HepG2 (cell line): Measurements from ENCODE around the gene GPR101. TPM values are rescaled to one million over a fixed set of nuclear protein-coding genes. Genes with fewer than 3 reads are reported as not detected.

Experiments used
- ATAC-seq: fragments of 200-7000 bp; cut with Tn5 transposase; 3 replicates; pipeline ENCODE4 v1.9.1; 2020; ENCODE audit warnings: mild to moderate bottlenecking, moderate library complexity
- BruUV-seq: library from RNA; stranded (reverse); fragments of 400-500 nt; replicated peaks from 2 replicates; lab custom pipeline; 2021; lab: Mats Ljungman, UMichigan
- CTCF ChIA-PET: fragments of 300-600 bp; formaldehyde crosslinking; extraction: SDS; loops from one replicate; lab custom pipeline; 2021; ENCODE audit warnings: low total read pairs, inconsistent platforms, low intra/inter-chr PET ratio; lab: Yijun Ruan, JAX
- POLR2A ChIA-PET: fragments of 350-600 bp; sonication (Branson Sonifier 250); formaldehyde crosslinking; loops from one replicate; lab custom pipeline; 2020; ENCODE audit warnings: antibody characterized with exemption, inconsistent platforms; lab: Yijun Ruan, JAX
- DNase-seq: peaks from one replicate; pipeline ENCODE4 v3.0.0-alpha.2; 2015; ENCODE audit warnings: low spot score
- FAIRE-seq: peaks from 3 replicates; lab custom pipeline; 2011; peaks lifted over from hg19 to GRCh38; lab: Jason Lieb, UNC
- H2AFZ ChIP-seq: one replicate; pipeline ENCODE4 v1.6.1; 2011; ENCODE audit warnings: low read length, inconsistent platforms
- H3K27ac ChIP-seq: fragments of 300-600 bp; 3 replicates; pipeline ENCODE4 v1.8.0; 2011; ENCODE audit warnings: mixed run types, mild to moderate bottlenecking, mixed read lengths, low read length, inconsistent platforms; ENCODE audit not compliant: insufficient read depth; ENCODE audit errors: extremely low read length
- H3K27me3 ChIP-seq, 2 experiments: fragments of 200-600 bp in 1 of 2; 2 replicates in 1 of 2; 3 replicates in 1 of 2; pipeline versions ENCODE4 v1.6.0 to v1.8.0; 2011; ENCODE audit warnings: low read length in 2 of 2, mild to moderate bottlenecking in 2 of 2, moderate library complexity in 2 of 2, inconsistent platforms in 1 of 2; ENCODE audit not compliant: insufficient read depth in 2 of 2, control insufficient read depth in 1 of 2
- H3K36me3 ChIP-seq, 2 experiments: fragments of 200-600 bp in 1 of 2; replicated peaks in 1 of 2; 2 replicates in 1 of 2; 3 replicates in 1 of 2; pipeline versions ENCODE4 v1.5.1 to v1.8.0; 2011; ENCODE audit warnings: low read length in 2 of 2, inconsistent platforms in 1 of 2; ENCODE audit not compliant: insufficient read depth in 2 of 2, control insufficient read depth in 1 of 2
- H3K4me1 ChIP-seq: 2 replicates; pipeline ENCODE4 v1.5.1; 2012; ENCODE audit warnings: low read length, inconsistent platforms; ENCODE audit not compliant: insufficient read depth
- H3K4me2 ChIP-seq: 2 replicates; pipeline ENCODE4 v1.6.0; 2011; ENCODE audit warnings: low read depth, low read length, inconsistent platforms
- H3K4me3 ChIP-seq, 3 experiments: fragments of 200-600 bp in 1 of 3; sonication (generic), shearing (Covaris generic) in 1 of 3; replicated peaks in 1 of 3; 2 replicates each; pipeline ENCODE4 v1.5.1; 2011 to 2016; ENCODE audit warnings: low read length in 3 of 3, inconsistent platforms in 2 of 3, low read depth in 2 of 3, mild to moderate bottlenecking in 2 of 3, control low read depth in 1 of 3, mixed read lengths in 1 of 3; ENCODE audit not compliant: insufficient read depth in 1 of 3
- H3K79me2 ChIP-seq: one replicate; pipeline ENCODE4 v1.6.1; 2011; ENCODE audit warnings: low read length, inconsistent platforms; ENCODE audit not compliant: insufficient read depth
- H3K9ac ChIP-seq: 2 replicates; pipeline ENCODE4 v1.6.0; 2011; ENCODE audit warnings: mild to moderate bottlenecking, low read depth, low read length, inconsistent platforms; ENCODE audit not compliant: insufficient read depth
- H3K9me3 ChIP-seq: 2 replicates; pipeline ENCODE4 v1.5.1; 2012; ENCODE audit warnings: mild to moderate bottlenecking, low read length
- H4K20me1 ChIP-seq: 2 replicates; pipeline ENCODE4 v1.6.0; 2011; ENCODE audit warnings: inconsistent platforms, mild to moderate bottlenecking, low read length, moderate library complexity; ENCODE audit not compliant: insufficient read depth
- HNRNPK ChIP-seq: fragments of 200-400 bp; formaldehyde crosslinking; IDR thresholded peaks from 2 replicates; pipeline ENCODE4 v1.6.1; 2018; ENCODE audit warnings: low read length, low read depth, moderate library complexity, mild to moderate bottlenecking; ENCODE audit not compliant: poor library complexity, severe bottlenecking
- HOXA3 ChIP-seq: sonication (generic); formaldehyde crosslinking; IDR thresholded peaks from 2 replicates; pipeline ENCODE4 v1.5.0; 2020; ENCODE audit warnings: missing genetic modification reagents
- POLR2AphosphoS2 ChIP-seq: IDR thresholded peaks from 2 replicates; pipeline ENCODE4 v1.6.1; 2011; ENCODE audit warnings: low read depth, low read length, improper control_type of control experiment
- SETDB1 ChIP-seq: sonication (generic); formaldehyde crosslinking; IDR thresholded peaks from 2 replicates; pipeline ENCODE4 v1.5.1; 2020; ENCODE audit warnings: missing genetic modification reagents, mild to moderate bottlenecking, borderline replicate concordance
- ZNF407 ChIP-seq: sonication (generic); formaldehyde crosslinking; IDR thresholded peaks from one replicate; pipeline ENCODE4 v1.5.1; 2020; ENCODE audit warnings: mild to moderate bottlenecking, missing genetic modification reagents; ENCODE audit errors: not compliant biosample characterization
- WGBS: methylation state at CpG from one replicate; pipeline ENCODE4 v1.1.6; 2017; ENCODE audit warnings: low lambda C conversion rate; 5-methylcytosine and 5-hydroxymethylcytosine counted together
- in situ Hi-C: cut with HindIII; loops from 2 replicates; pipeline ENCODE4 v1.10.0; 2017; ENCODE audit warnings: low pct_unique_long_range_greater_than_20kb; ENCODE audit not compliant: extremely low pct_ligation_motif_present
- intact Hi-C: fragments of 100-400 bp; cut with micrococcal nuclease; formaldehyde crosslinking; loops from one replicate; pipeline ENCODE4 v1.10.0; 2022; ENCODE audit not compliant: unreplicated experiment
- polyA plus RNA-seq, 8 experiments: library from polyadenylated mRNA; depleted of rRNA in 3 of 8; stranded (reverse) in 7 of 8; unstranded in 1 of 8; fragments of >200 nt; fragmentation: Illumina TruSeq in 4 of 8; extraction: Trizol in 4 of 8; gene quantifications; 2 replicates each; pipeline versions ENCODE4 v1.2.1 to v1.2.3, GENCODE V29; 2011 to 2016; ENCODE audit warnings: low read depth in 4 of 8, missing spikeins in 1 of 8, mixed read lengths in 1 of 8; ENCODE audit not compliant: insufficient read depth in 1 of 8
- total RNA-seq, 5 experiments: library from RNA; depleted of rRNA; stranded (reverse); fragments of >200 nt; fragmentation: Illumina TruSeq; extraction: Trizol; gene quantifications; 2 replicates each; pipeline ENCODE4 v1.2.3, GENCODE V29; 2016; ENCODE audit warnings: low read depth in 1 of 5

The GPR101 gene
- total and polyA plus RNA-seq, 2 of the 13 experiments (the other 11 are each of a cell fraction or from before 2014, with no cell fraction given) = not detected

GRCh38 chrX:136999024-136999423, 34.8 kb downstream of the GPR101 start:
- ATAC-seq = no peak
- FAIRE-seq = no peak
- Histone ChIP-seq H3K36me3 (no peaks in the 10 kb centered on the region), H3K9me3 (no peaks in the 10 kb centered on the region), H3K27me3 (no peaks in the 10 kb centered on the region), H3K79me2 (no peaks in the 10 kb centered on the region), H3K4me1 (no peaks in the 10 kb centered on the region), H3K9ac (no peak overlapping the region), H4K20me1 (no peaks in the 10 kb centered on the region), H3K27ac (no peak overlapping the region), H3K4me3 (no peak overlapping the region), H3K4me2 (no peak overlapping the region), H2AFZ (no peak overlapping the region)
- intact Hi-C loops (no loop called here), in situ Hi-C loops (no loop called here)
- ChIA-PET POLR2A (no interaction called here), CTCF (no interaction called here)
- DNase-seq = no peak
- WGBS = no CpG with 5 or more reads among the region's 3 CpGs
- no peak for TF ChIP-seq SETDB1 (CRISPR knock-in tag)
- no peak for TF ChIP-seq POLR2AphosphoS2
- no peak for TF ChIP-seq HOXA3
- no peak for TF ChIP-seq HNRNPK
- no peak for TF ChIP-seq ZNF407 (CRISPR knock-in tag)
- BruUV-seq = no TSS peak

Other genes starting within 250 kb of the GPR101 start
- 254 and 303 TPM in 2 replicates for gene RBMX, start 153.3 kb downstream of the GPR101 start, total RNA-seq (2016; rRNA removed; fragmentation: Illumina TruSeq; extraction: Trizol)
- gene RBMX, start 153.3 kb downstream of the GPR101 start, polyA plus RNA-seq (2011; rRNA removed) = 95.2 and 114 TPM in 2 replicates